K562 (cell line): ENCODE measurements around the gene TRIM43.
"Not testable (repeated sequence)": the region's sequence is repeated elsewhere in the genome, so short reads cannot be mapped to it uniquely, and the experiment has no call there.

Source experiments
- EGR1 ChIP-seq: fragments of 450-650 bp; conservative IDR thresholded peaks from 2 replicates; pipeline ENCODE4 v1.6.1; 2017; ENCODE audit warnings: mild to moderate bottlenecking
- KAT7 ChIP-seq: sonication (generic); formaldehyde crosslinking; IDR thresholded peaks from 2 replicates; pipeline ENCODE4 v1.8.0; 2022; ENCODE audit warnings: missing genetic modification reagents, mild to moderate bottlenecking, borderline replicate concordance

GRCh38 chr2:95642360-95642759, 50.6 kb downstream of the TRIM43 start:
- TF ChIP-seq EGR1; KAT7 (CRISPR knock-in tag): not testable (repeated sequence)
